AG08395 (cell line): ENCODE data around the gene TAS2R1.

ENCODE experiments used
- DNase-seq: peaks from one replicate; pipeline ENCODE4 v3.0.0; 2012; ENCODE audit warnings: mixed read lengths, low spot score

Gene TAS2R1, protein sequence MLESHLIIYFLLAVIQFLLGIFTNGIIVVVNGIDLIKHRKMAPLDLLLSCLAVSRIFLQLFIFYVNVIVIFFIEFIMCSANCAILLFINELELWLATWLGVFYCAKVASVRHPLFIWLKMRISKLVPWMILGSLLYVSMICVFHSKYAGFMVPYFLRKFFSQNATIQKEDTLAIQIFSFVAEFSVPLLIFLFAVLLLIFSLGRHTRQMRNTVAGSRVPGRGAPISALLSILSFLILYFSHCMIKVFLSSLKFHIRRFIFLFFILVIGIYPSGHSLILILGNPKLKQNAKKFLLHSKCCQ

DNA sequence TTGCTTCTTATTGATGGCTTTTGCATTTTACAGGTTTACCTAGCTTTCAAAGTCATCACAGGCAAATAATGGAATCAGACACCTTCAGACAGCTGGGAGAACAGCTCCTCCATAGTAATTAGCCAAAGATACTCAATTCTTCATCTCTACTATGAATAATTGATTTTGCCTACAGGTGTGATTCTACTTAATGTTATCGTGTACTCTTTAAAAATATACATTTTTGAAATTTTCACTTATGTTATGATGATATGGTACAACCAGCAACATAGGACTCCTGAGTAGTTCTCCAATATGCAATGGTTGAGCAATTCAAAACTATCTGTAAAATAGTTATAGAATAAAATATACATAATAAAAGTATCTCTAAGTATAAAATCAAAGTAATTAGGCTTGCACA is at the start of gene TAS2R1:
Gene TAS2R1 (minus strand): TSS at position 101 of the 400 bp plus-strand sequence. CDS start 319 bp downstream, outside the sequence.
- no peak for DNase-seq

DNA sequence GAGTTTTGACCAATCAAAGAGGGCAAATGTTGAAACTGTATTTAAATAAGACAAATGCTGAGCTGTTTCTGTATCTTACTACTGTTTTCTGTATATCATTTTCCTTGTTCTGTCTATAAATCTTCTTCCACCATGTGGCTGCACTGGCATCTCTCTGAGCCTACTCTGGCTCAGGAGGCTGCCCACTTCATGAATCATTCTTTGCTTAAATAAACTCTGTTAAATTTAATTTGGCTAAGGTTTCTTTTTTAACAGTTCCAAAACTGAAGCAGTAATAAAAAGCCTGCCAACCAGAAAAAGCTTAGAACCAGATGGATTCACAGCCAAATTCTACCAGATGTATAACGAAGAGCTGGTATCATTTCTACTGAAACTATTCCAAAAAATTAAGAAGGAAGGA is 40.2 kb upstream of the TAS2R1 start:
- no peak for DNase-seq

DNA sequence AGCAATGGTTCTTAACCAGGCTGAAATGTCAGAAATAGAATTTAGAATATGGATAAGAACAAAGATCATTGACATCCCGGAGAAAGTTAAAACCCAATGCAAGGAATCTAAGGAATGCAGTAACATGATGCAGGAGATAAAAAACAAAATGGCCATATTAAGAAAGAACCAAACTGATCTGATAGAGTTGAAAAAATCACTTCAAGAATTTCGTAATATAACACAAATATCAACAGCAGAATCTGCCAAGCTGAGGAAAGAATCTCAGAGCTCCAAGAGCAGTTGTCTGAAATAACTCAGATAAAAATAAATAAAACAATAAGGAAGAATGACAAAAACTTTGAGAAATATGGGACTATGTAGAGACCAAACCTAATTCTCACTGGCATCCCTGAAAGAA is 37.8 kb upstream of the TAS2R1 start:
- DNase-seq, result no peak

DNA sequence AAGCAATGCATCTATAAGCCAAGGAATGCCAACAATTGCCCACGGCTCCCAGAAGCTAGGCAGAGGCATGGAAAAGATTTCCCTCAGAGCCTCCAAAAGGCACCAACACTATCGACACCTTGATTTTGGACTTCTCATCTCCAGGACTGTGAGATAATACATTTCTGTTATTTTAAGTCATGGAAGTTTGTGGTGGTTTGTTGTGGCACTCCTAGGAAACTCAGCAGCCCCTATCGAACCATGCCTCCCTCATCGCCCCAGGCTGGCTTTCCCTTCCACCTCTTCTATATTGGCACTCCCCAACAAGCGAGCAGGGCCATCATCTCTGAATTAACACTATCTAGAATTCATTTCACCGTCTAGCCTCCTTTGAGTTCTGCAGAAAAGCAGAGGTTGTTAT is 33.7 kb upstream of the TAS2R1 start:
- DNase-seq, result no peak

DNA sequence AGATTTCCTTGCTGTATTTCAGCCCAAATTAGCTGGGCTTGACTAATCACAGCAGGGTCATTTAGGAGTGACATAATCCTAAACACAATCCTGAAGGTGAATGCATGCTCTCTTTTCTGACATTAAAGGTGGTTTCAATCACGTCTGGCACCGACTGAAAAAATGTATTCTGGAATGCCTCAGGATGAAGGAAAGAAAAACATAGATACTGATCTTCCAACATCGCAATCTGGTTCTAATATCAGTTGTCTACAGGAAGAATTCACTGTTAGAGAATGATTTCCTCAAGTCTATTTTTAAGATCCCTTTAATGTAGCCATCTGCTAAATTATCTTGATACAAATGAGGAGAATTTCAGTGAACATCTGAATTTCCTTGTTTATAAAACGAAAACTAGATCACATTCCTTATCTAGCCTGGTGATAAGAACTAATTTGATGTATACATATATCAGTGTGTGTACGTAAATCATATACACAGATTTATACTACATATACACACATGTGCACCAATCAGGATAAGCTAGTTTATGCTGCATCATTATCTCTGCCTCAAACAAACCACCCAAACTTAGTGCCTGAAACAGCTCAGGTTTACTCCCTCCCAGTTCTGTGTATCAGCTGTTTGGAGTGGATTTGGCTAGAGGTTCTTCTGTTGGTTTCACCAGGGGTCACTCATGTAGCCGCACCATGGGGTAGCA is 31.3 kb upstream of the TAS2R1 start:
- DNase-seq, result peak; percentile 38

DNA sequence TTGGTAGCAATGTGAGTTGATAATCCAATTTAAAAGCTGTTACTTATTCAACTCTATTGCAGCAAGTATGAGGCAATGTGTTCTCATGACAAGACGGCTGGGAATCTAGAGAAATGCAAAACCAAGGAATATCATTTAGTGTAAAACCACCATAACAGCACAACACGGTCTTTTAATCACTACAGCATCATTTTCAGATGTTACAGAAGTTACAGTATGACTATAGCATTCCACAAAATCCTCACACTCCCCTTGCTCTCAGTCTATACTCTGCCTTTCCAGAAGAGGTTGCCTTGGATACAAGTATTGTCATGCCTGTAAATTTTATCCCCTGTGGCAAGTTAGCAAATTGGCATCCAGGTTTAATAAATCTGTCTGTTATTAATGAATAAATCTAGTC is 28.6 kb upstream of the TAS2R1 start:
- DNase-seq, result peak; percentile 77

DNA sequence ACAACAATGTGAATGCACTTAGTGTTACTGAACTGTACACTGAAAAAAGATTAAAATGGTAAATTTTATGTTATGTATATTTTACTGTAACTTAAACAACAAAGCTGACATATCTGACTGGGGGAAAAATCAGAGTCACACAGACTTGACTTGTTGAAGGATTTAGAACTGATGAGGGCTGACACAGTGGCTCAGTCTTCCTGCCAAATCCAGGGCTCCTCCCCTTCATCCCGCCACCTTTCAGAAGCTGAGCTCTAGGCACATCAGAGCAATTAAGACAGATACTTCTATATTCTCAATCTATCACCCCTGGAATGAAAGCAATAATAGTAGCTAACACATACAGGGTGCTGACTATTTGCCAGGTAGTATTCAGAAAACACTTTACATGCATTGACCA is 27.7 kb upstream of the TAS2R1 start:
- DNase-seq, result no peak

DNA sequence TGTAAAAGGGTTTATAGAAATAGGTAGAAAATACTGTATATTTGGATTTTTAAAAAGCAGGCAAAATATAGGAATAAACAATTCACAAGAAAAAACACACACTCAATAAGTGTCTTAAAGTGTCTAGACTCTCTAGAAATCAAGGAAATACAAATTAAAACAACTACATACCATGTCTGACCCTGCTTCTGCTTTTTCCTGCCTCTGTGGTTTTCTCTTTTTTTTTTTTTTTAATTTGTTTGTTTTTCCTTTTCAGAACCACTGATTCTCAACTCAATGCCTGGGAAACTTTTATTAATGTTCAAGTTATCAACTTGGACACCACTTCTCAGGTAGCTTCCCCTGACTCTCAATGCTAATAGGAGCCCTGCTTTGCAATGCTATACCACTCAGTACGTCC is 25.5 kb upstream of the TAS2R1 start:
- no peak for DNase-seq

DNA sequence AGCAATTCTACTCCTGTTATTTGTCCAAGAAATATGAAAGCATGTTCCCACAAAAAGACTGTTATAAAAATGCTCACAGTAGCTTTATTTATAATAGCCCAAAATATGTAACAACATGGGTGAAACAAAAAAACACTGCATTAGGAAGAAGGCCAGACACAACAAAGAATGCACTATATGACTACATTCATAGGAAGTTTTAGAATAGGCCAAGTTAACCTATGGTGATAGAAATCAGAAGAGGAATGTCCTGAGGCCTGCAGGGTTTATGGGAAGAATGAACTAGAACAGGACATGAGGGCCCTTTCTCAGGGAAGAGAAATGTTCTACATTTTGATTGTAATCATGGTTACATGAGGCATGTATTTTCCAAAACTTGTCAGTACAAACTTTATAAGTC is 24.7 kb upstream of the TAS2R1 start:
- no peak for DNase-seq

DNA sequence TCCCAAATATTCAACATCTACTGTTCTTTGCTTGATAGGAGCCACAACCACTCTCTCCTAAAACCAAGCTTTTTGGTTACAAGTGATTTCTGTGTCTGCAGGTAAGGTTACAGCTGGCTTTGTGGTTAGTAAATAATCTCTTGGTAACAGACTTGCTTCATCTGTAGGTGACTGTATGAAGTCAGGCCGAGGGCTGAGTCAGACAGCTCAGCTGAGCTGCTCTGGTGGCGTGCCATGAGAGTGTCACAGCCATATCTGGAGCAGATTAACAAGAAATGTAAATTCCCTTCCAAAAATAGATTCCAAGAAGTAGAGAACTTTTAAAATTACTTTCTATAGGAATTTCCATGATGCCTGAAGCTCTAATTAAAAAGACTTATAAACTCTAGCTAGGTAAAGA is 23.7 kb upstream of the TAS2R1 start:
- DNase-seq, result peak; percentile 88

DNA sequence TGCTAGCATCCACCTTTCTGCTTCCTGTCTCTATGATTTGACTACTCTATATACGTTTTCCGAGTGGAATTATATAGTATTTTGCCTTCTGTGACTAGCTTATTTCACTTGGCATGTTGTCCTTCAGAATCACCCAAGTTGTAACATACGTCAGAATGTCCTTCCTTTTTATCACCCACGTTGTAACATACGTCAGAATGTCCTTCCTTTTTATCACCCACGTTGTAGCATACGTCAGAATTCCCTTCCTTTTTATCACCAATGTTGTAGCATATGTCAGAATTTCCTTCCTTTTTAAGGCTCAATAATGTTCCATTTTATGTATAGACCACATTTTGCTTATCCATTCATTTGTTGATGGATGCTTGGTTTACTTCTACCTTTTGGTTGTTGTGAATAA is 22.9 kb upstream of the TAS2R1 start:
- DNase-seq, result no peak

DNA sequence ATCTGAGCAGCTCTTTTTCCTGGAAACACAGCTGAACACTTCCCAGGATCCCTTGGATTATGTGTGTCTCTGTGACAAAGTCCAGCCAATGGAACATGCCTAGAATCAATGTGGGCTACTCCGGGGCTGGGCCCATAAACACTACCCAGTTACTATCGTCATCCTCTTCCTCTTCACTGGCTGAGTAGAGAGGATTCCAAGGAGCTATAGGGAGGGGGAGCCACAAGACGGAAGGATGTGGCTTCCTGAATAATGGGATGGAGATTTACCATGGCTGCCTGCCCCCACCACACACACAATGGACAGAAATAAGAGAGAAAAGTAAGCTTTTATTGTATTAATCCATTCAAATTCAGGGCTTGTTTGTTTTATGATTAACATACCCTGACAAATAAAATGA is 22.1 kb upstream of the TAS2R1 start:
- no peak for DNase-seq

DNA sequence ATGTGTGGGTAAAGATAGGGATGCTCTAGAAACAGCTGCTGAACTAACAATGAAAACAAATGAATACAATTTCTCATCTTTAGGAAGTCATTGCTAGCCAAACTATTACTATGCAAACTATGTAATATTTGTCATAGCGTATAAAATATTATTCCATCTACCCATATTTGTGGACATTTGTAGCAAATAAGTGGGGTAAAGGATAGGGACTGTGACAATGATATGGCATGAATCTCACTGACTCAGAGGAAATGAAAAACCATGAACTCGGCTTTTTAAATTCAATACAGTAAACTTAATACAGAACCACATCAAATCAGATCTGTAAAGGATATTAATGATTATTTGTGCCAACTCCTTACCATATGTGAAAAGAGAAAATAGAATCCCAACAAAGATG is 16.7 kb upstream of the TAS2R1 start:
- no peak for DNase-seq

DNA sequence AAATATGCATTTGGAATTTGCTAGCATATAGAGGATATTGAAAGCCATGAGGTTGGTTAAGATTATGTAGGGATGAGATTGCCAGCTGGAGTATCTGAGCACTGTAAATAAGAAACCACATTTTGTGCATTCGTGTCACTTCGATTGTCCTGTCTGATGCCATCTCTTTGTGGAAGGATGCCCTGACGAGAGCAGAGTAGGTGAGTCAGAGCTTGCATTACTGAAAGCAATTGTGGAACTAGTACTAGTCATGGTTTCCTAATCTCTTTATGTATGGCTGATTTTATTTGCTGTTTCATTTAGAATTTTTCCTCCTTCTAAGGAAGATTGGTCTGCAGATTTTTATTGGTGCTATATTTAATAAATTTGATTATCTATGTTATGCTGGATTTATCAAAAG is 14.5 kb upstream of the TAS2R1 start:
- peak; percentile 51 for DNase-seq

DNA sequence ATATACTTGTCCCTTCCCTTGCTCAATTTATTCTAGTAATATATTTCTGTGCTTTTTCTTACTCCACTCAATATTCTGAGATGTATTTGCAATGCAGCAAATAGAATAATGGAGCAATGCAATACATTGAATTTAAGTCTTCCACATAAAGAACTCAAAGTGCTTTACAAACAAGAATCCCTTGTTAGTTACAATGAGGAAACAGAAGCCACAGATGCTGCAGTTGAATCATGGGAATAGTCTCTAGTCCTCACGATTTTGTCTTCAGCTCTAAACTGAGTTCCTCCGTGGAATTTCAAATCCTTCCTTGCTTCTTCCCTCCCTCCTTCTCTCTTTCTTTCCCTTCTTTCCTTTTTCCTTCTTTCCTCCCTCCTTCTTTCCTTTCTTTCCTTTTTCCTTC is 12.5 kb upstream of the TAS2R1 start:
- no peak for DNase-seq

DNA sequence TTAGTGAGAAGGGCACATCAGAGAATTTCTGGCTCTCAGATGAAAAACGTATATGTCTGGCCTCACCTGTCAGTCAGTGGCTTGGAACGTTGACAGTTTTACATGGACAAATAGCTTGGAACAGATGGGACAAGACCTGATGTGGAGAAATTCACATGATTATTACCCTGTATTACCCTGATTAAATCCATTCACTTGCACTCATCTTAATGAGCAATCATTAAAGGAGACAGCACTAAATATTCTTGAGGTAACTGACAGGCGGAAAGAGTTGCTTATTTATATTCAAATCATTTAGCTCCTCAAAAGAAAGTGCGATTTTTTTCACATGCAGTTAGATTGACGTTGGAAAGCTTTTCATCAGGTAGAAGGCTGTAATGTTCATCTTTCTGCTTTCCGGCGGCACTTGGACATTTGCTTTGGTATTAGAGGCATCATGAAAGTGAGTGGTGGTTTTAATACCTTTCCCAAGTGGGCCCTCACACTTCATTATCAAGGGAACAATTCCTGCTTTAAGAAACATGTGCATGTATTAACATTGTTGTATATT is 11.7 kb upstream of the TAS2R1 start:
- DNase-seq, result no peak

DNA sequence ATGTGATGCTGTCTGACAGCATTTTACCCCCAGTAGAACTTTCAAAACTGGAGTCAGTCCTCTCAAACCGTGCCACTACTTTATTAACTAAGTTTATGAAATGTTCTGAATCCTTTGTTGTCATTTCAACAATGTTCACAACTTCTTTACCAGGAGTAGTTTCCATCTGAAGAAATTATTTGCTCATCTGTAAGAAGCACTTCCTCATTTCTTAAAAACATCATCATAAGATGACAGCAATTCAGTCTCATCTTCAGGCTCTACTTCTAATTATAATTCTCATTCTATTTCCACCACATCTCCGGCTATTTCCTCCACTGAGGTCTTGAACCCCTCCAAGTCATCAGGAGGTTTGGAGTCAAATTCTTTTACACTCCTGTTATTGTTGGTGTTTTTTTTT is 2.3 kb upstream of the TAS2R1 start:
- DNase-seq, result no peak

DNA sequence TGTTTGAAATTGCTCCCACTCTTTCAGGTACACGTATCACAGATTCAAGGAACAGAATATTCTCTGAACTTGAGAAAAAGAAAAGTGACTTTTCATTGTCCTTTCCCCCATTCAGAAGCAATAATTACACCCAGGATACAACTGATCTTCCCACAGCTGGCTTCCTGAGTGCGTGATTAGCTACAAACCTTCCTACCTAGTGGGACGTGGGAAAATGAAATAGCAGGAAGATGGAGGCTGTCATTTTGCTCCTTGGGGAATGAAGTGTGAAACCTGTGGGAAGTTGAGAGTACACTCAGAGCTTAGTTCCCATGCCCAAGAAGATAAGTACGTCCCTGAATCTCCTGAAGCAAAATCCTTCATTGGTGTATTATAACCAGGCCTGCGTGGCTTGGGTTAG is 2.6 kb downstream of the TAS2R1 start:
- no peak for DNase-seq

DNA sequence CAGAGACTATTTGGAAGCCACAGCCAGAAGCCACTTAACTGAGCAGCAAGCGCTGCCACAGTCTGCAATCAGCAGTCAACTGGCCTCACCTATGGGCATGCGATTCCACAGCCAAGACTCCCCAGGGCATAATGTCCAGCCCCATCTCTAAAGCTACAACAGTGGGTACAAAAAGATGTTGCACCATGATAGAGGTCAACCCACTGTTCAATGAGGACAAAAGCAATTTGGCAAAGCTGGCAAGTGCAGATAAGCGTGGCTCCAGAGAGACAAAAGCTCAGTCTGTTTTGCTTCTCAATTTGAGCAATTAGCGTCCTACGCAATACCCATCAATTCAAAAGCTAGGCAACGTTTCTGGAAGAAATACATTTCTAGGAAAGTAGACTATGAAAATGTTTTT is 3.2 kb downstream of the TAS2R1 start:
- DNase-seq, result no peak

DNA sequence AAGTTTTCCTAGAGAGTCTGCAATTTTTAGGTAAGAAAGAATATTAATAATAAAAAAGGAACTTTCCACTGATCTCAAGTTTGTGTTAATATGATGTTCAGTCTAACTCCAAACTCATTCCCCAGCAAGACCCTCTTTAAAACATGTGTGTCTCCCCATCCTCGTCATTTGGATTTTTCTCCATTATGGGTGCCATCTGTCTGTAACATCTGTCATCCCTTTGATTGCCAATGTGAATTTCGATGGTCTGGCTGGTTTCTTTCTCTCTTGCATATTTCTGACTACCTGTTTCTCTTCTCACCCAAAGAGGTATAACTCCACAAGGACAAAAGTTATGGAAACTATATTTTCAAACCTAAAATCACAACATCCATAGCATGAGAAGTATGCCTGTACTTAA is 4.4 kb downstream of the TAS2R1 start:
- DNase-seq, result no peak

DNA sequence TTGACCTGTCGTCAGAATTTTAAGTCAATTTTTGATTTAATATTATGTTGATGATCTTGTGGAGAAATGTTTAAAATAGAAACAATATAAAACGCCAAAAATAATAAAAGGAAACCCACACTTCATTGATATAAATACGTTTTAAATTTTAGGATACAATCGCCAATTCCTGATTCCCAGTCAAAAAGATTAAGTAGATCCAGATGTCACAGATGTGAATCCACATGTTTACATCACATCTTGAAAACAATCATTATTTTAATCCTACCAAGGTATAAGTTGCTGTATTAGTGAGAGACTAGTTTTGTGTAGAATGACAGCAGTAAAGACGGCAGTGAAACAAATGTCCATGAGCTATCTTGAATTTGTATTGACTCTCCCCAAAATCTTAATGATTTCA is 4.9 kb downstream of the TAS2R1 start:
- DNase-seq, result no peak

DNA sequence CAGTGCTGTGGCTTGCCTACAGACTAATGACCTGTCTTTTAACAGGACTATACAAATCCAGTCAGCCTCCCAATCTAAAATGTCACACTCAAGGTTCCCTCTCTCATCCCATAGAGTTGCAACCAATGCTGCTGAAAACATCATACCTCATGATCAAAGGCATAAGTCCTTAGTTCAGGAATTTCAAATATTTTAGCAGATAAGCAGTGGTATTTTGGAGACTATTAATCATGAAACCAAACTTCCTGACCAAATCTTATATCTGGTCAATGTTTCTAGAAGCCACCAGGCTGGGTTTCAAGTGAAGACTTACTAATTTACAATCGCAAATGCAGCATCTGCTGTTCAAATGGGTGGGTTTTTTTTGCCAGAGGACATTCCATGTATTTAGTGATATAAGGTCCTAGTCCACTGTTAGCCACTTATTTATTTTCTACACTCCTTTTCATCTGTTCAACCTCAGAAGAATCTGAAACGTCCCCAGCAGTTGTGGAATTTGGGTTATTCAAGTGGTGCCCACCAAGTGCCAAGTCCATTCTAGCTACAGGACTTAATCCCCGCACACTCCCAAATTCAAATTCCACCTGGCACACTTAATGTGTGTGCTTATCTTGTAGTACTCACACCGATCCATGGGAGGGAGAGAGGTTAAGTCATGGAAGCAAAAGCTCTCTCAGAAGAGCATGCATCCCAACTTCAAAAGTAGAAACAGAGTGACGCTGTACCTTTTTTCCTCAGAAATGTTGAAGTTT is 5.8 kb downstream of the TAS2R1 start:
- no peak for DNase-seq

DNA sequence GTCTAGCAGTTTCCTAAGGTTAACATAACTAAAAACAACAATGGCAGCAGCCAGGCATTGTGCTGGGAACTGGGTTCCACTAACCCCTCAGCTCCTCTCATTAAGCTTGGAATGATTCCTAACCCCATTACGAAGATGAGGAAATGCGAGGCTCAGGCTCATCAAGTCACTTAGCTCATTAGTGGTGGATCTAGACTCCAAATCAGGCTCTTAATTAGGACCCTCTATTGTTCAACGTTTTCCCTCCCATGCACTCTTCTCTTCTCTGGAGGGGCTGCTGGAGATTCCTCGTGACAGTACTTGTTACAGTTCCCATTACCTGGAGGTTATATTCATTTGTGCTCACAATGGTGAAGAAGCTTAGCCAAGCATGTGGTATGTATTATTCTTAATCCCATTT is 6.5 kb downstream of the TAS2R1 start:
- DNase-seq, result no peak
